HepG2 (cell line): ENCODE data around the gene TCP11L1. TPM values are rescaled to one million over a fixed set of nuclear protein-coding genes. Genes with fewer than 3 reads are reported as not detected.

ENCODE experiments used
- ADNP ChIP-seq: sonication (generic); formaldehyde crosslinking; IDR thresholded peaks from 2 replicates; pipeline ENCODE4 v1.4.0; 2020; ENCODE audit warnings: missing genetic modification reagents
- ATF1 ChIP-seq: IDR thresholded peaks from 2 replicates; pipeline ENCODE4 v1.6.1; 2016; ENCODE audit warnings: mild to moderate bottlenecking, control low read depth
- ATF7-NPFF ChIP-seq: sonication (generic); formaldehyde crosslinking; IDR thresholded peaks from 2 replicates; pipeline ENCODE4 v1.8.1; 2023; ENCODE audit warnings: mild to moderate bottlenecking, low read depth, missing genetic modification reagents, moderate library complexity
- IKZF1 ChIP-seq: fragments of 450-650 bp; IDR thresholded peaks from 2 replicates; pipeline ENCODE4 v1.7.1; 2016
- MED13 ChIP-seq: sonication (generic); formaldehyde crosslinking; IDR thresholded peaks from 2 replicates; pipeline ENCODE4 v1.5.0; 2020; ENCODE audit warnings: missing genetic modification reagents
- RFX5 ChIP-seq: IDR thresholded peaks from 2 replicates; pipeline ENCODE4 v1.6.1; 2011; ENCODE audit warnings: low read depth, low read length, improper control_type of control experiment
- RXRA ChIP-seq: sonication (generic); formaldehyde crosslinking; IDR thresholded peaks from 2 replicates; pipeline ENCODE4 v1.5.1; 2020; ENCODE audit warnings: missing genetic modification reagents
- SNAI1 ChIP-seq: sonication (generic); formaldehyde crosslinking; IDR thresholded peaks from 2 replicates; pipeline ENCODE4 v1.5.0; 2020; ENCODE audit warnings: mild to moderate bottlenecking, missing genetic modification reagents, borderline replicate concordance
- SOX13 ChIP-seq, 3 experiments: fragments of 450-650 bp in 1 of 3; sonication (generic) in 1 of 3; formaldehyde crosslinking in 1 of 3; IDR thresholded peaks in 2 of 3; conservative IDR thresholded peaks in 1 of 3; 2 replicates each; pipeline versions ENCODE4 v1.5.0 to v1.6.1; 2016 to 2020; ENCODE audit warnings: antibody characterized with exemption in 1 of 3, mild to moderate bottlenecking in 1 of 3, missing compliant biosample characterization in 1 of 3, missing genetic modification reagents in 1 of 3, moderate library complexity in 1 of 3
- SSRP1 ChIP-seq: IDR thresholded peaks from 2 replicates; pipeline ENCODE4 v1.6.1; 2016; ENCODE audit warnings: control low read depth
- ZFX ChIP-seq: sonication (generic); formaldehyde crosslinking; IDR thresholded peaks from 2 replicates; pipeline ENCODE4 v1.4.0; 2020; ENCODE audit warnings: mild to moderate bottlenecking, low read depth, missing genetic modification reagents, moderate library complexity
- ZNF207 ChIP-seq: fragments of 450-650 bp; IDR thresholded peaks from 2 replicates; pipeline ENCODE4 v1.6.1; 2016; ENCODE audit warnings: antibody characterized with exemption, borderline replicate concordance
- ZNF468 ChIP-seq: sonication (generic); formaldehyde crosslinking; IDR thresholded peaks from 2 replicates; pipeline ENCODE4 v1.8.0; 2022; ENCODE audit warnings: mild to moderate bottlenecking, moderate library complexity, missing genetic modification reagents
- ZNF549 ChIP-seq: sonication (generic); formaldehyde crosslinking; IDR thresholded peaks from 2 replicates; pipeline ENCODE4 v1.5.0; 2020; ENCODE audit warnings: missing genetic modification reagents
- ZNF558 ChIP-seq: sonication (generic); formaldehyde crosslinking; IDR thresholded peaks from 2 replicates; pipeline ENCODE4 v1.9.0; 2022; ENCODE audit warnings: mild to moderate bottlenecking, missing genetic modification reagents, borderline replicate concordance
- ZNF563 ChIP-seq: sonication (generic); formaldehyde crosslinking; IDR thresholded peaks from 2 replicates; pipeline ENCODE4 v1.8.0; 2022; ENCODE audit warnings: mild to moderate bottlenecking, moderate library complexity, missing genetic modification reagents
- ZNF567 ChIP-seq: sonication (generic); formaldehyde crosslinking; IDR thresholded peaks from 2 replicates; pipeline ENCODE4 v1.8.1; 2023; ENCODE audit warnings: mild to moderate bottlenecking, missing genetic modification reagents, borderline replicate concordance
- ZNF670 ChIP-seq: sonication (generic); formaldehyde crosslinking; IDR thresholded peaks from 2 replicates; pipeline ENCODE4 v1.8.0; 2022; ENCODE audit warnings: mild to moderate bottlenecking, missing genetic modification reagents, borderline replicate concordance
- ZNF747 ChIP-seq: sonication (generic); formaldehyde crosslinking; IDR thresholded peaks from 2 replicates; pipeline ENCODE4 v1.8.1; 2023; ENCODE audit warnings: missing genetic modification reagents, mild to moderate bottlenecking, borderline replicate concordance
- ZNF83 ChIP-seq: sonication (generic); formaldehyde crosslinking; IDR thresholded peaks from 2 replicates; pipeline ENCODE4 v1.4.0; 2020; ENCODE audit warnings: missing genetic modification reagents, mild to moderate bottlenecking, borderline replicate concordance
- polyA plus RNA-seq, 8 experiments: library from polyadenylated mRNA; depleted of rRNA in 3 of 8; stranded (reverse) in 7 of 8; unstranded in 1 of 8; fragments of >200 nt; fragmentation: Illumina TruSeq in 4 of 8; extraction: Trizol in 4 of 8; gene quantifications; 2 replicates each; pipeline versions ENCODE4 v1.2.1 to v1.2.3, GENCODE V29; 2011 to 2016; ENCODE audit warnings: low read depth in 4 of 8, missing spikeins in 1 of 8, mixed read lengths in 1 of 8; ENCODE audit not compliant: insufficient read depth in 1 of 8
- total RNA-seq, 5 experiments: library from RNA; depleted of rRNA; stranded (reverse); fragments of >200 nt; fragmentation: Illumina TruSeq; extraction: Trizol; gene quantifications; 2 replicates each; pipeline ENCODE4 v1.2.3, GENCODE V29; 2016; ENCODE audit warnings: low read depth in 1 of 5
- TF ChIP-seq, protein P1 (sequence below): IDR thresholded peaks from 2 replicates; pipeline ENCODE4 v1.6.1; 2012; ENCODE audit warnings: low read length, improper control_type of control experiment
- TF ChIP-seq, protein P2 (sequence below): sonication (generic); formaldehyde crosslinking; IDR thresholded peaks from 2 replicates; pipeline ENCODE4 v1.5.1; 2020; ENCODE audit warnings: mild to moderate bottlenecking, missing genetic modification reagents, moderate library complexity
- TF ChIP-seq, protein P3 (sequence below): conservative IDR thresholded peaks from 2 replicates; pipeline ENCODE4 v1.6.1; 2018; ENCODE audit warnings: missing genetic modification reagents

TCP11L1 gene
- total and polyA plus RNA-seq, 2 of the 13 experiments (the other 11 are each of a cell fraction or from before 2014, with no cell fraction given) = 7.9 to 10.1 TPM

- TF ChIP-seq, protein P1, sequence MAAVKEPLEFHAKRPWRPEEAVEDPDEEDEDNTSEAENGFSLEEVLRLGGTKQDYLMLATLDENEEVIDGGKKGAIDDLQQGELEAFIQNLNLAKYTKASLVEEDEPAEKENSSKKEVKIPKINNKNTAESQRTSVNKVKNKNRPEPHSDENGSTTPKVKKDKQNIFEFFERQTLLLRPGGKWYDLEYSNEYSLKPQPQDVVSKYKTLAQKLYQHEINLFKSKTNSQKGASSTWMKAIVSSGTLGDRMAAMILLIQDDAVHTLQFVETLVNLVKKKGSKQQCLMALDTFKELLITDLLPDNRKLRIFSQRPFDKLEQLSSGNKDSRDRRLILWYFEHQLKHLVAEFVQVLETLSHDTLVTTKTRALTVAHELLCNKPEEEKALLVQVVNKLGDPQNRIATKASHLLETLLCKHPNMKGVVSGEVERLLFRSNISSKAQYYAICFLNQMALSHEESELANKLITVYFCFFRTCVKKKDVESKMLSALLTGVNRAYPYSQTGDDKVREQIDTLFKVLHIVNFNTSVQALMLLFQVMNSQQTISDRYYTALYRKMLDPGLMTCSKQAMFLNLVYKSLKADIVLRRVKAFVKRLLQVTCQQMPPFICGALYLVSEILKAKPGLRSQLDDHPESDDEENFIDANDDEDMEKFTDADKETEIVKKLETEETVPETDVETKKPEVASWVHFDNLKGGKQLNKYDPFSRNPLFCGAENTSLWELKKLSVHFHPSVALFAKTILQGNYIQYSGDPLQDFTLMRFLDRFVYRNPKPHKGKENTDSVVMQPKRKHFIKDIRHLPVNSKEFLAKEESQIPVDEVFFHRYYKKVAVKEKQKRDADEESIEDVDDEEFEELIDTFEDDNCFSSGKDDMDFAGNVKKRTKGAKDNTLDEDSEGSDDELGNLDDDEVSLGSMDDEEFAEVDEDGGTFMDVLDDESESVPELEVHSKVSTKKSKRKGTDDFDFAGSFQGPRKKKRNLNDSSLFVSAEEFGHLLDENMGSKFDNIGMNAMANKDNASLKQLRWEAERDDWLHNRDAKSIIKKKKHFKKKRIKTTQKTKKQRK = no peak
- no peak for TF ChIP-seq ZNF468
- no peak for TF ChIP-seq IKZF1
- TF ChIP-seq SSRP1 (CRISPR knock-in tag) = no peak
- peak; percentile 76 for TF ChIP-seq RXRA (CRISPR knock-in tag)
- TF ChIP-seq MED13 (CRISPR knock-in tag) = no peak; the same call in 1 of the 2 replicates
- TF ChIP-seq ZNF563 (CRISPR knock-in tag) = peak; percentile 96
- TF ChIP-seq, protein P2, sequence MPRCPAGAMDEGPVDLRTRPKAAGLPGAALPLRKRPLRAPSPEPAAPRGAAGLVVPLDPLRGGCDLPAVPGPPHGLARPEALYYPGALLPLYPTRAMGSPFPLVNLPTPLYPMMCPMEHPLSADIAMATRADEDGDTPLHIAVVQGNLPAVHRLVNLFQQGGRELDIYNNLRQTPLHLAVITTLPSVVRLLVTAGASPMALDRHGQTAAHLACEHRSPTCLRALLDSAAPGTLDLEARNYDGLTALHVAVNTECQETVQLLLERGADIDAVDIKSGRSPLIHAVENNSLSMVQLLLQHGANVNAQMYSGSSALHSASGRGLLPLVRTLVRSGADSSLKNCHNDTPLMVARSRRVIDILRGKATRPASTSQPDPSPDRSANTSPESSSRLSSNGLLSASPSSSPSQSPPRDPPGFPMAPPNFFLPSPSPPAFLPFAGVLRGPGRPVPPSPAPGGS (CRISPR knock-in tag) = no peak; the same call in 1 of the 2 replicates
- TF ChIP-seq ZNF567 = no peak
- TF ChIP-seq RFX5 = no peak
- no peak for TF ChIP-seq ADNP (CRISPR knock-in tag)
- TF ChIP-seq SOX13 (IDR thresholded peaks at IDR 0.05) = no peak
- peak in 1 of 2 experiments; percentile 11; a peak in 1 of 4 replicates for TF ChIP-seq SOX13 (CRISPR knock-in tag; conservative IDR thresholded peaks at IDR 0.05 in 1 of 2, IDR thresholded peaks at IDR 0.05 in 1 of 2)
- peak; percentile 85 for TF ChIP-seq ZFX
- peak; percentile 80; the same call in 1 of the 2 replicates for TF ChIP-seq SNAI1 (CRISPR knock-in tag)
- no peak for TF ChIP-seq ZNF670 (CRISPR knock-in tag)
- TF ChIP-seq ZNF549 (CRISPR knock-in tag) = no peak
- peak; percentile 62; the same call in 1 of the 2 replicates for TF ChIP-seq ZNF558
- TF ChIP-seq ATF1 (CRISPR knock-in tag) = no peak
- no peak for TF ChIP-seq ZNF207
- TF ChIP-seq ATF7-NPFF (CRISPR knock-in tag) = no peak; the same call in 1 of the 2 replicates
- TF ChIP-seq, protein P3, sequence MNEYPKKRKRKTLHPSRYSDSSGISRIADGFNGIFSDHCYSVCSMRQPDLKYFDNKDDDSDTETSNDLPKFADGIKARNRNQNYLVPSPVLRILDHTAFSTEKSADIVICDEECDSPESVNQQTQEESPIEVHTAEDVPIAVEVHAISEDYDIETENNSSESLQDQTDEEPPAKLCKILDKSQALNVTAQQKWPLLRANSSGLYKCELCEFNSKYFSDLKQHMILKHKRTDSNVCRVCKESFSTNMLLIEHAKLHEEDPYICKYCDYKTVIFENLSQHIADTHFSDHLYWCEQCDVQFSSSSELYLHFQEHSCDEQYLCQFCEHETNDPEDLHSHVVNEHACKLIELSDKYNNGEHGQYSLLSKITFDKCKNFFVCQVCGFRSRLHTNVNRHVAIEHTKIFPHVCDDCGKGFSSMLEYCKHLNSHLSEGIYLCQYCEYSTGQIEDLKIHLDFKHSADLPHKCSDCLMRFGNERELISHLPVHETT = no peak
- TF ChIP-seq ZNF83 (CRISPR knock-in tag) = no peak
- peak; percentile 35; the same call in 1 of the 2 replicates for TF ChIP-seq ZNF747 (CRISPR knock-in tag)
These were observed at the start of gene TCP11L1 (continued) for GRCh38 chr11:33039274-33040032.
